ENCODE data around the gene GAPDHS. TPM values are rescaled to one million over a fixed set of nuclear protein-coding genes. Genes with fewer than 3 reads are reported as not detected.

GAPDHS gene
- not detected in 2 replicates for total RNA-seq

GRCh38 chr19:35533201-35533821, at the start of gene GAPDHS:
GAPDHS (plus strand) TSS chr19:35533456; CDS start chr19:35533528, 72 bp downstream.
- intact Hi-C loops (cut with micrococcal nuclease) = no loop called here

GRCh38 chr19:35484252-35485036, 48.8 kb upstream of the GAPDHS start:
- intact Hi-C loops (cut with micrococcal nuclease) = no loop called here

GRCh38 chr19:35486268-35486708, 47.0 kb upstream of the GAPDHS start:
- intact Hi-C loops (cut with micrococcal nuclease) = no loop called here

- intact Hi-C loops (cut with micrococcal nuclease) = no loop called here
Observed at GRCh38 chr19:35487656-35488182, 45.5 kb upstream of the GAPDHS start.

GRCh38 chr19:35488677-35489076, 44.6 kb upstream of the GAPDHS start:
- intact Hi-C loops (cut with micrococcal nuclease) = no loop called here

- intact Hi-C loops (cut with micrococcal nuclease) = no loop called here
Observed at GRCh38 chr19:35490364-35490763, 42.9 kb upstream of the GAPDHS start, which contains the start of gene KRTDAP. KRTDAP (minus strand) TSS chr19:35490464; CDS start chr19:35490442, 22 bp downstream.

- intact Hi-C loops (cut with micrococcal nuclease) = no loop called here
Observed at GRCh38 chr19:35491836-35492360, 41.4 kb upstream of the GAPDHS start.

- intact Hi-C loops (cut with micrococcal nuclease) = no loop called here
Observed at GRCh38 chr19:35493971-35494370, 39.3 kb upstream of the GAPDHS start.

GRCh38 chr19:35495107-35496064, 37.9 kb upstream of the GAPDHS start:
- intact Hi-C loops (cut with micrococcal nuclease) = loop anchor here (1.0 kb wide), 3 partner anchors 143 to 428 kb away; no protein-coding TSS in a partner anchor

- intact Hi-C loops (cut with micrococcal nuclease) = no loop called here
Observed at GRCh38 chr19:35497406-35497805, 35.9 kb upstream of the GAPDHS start.

GRCh38 chr19:35498220-35498619, 35.0 kb upstream of the GAPDHS start:
- intact Hi-C loops (cut with micrococcal nuclease) = no loop called here

- intact Hi-C loops (cut with micrococcal nuclease) = no loop called here
Observed at GRCh38 chr19:35498984-35499527, 34.2 kb upstream of the GAPDHS start.

- intact Hi-C loops (cut with micrococcal nuclease) = no loop called here
Observed at GRCh38 chr19:35500611-35501010, 32.6 kb upstream of the GAPDHS start.

- intact Hi-C loops (cut with micrococcal nuclease) = no loop called here
Observed at GRCh38 chr19:35501684-35502083, 31.6 kb upstream of the GAPDHS start.

GRCh38 chr19:35502751-35503150, 30.5 kb upstream of the GAPDHS start:
- intact Hi-C loops (cut with micrococcal nuclease) = no loop called here

- intact Hi-C loops (cut with micrococcal nuclease) = no loop called here
Observed at GRCh38 chr19:35506011-35506410, 27.2 kb upstream of the GAPDHS start.

GRCh38 chr19:35507561-35507960, 25.7 kb upstream of the GAPDHS start:
- intact Hi-C loops (cut with micrococcal nuclease) = no loop called here

GRCh38 chr19:35508129-35508528, 25.1 kb upstream of the GAPDHS start:
- intact Hi-C loops (cut with micrococcal nuclease) = no loop called here

- intact Hi-C loops (cut with micrococcal nuclease) = no loop called here
Observed at GRCh38 chr19:35509018-35509652, 24.1 kb upstream of the GAPDHS start.

All from T-helper 1 cell treated with Interleukin-12 subunit alpha and Interleukin-12 subunit beta and Interleukin-4 antibody, amounts not matched to agents 30 ng/mL and 1 ng/mL, for 36 hours (primary cell).